Measurements from ENCODE around the gene GON7.
"Not testable (repeated sequence)": the region's sequence is repeated elsewhere in the genome, so short reads cannot be mapped to it uniquely, and the experiment has no call there.

Gene GON7

DNA sequence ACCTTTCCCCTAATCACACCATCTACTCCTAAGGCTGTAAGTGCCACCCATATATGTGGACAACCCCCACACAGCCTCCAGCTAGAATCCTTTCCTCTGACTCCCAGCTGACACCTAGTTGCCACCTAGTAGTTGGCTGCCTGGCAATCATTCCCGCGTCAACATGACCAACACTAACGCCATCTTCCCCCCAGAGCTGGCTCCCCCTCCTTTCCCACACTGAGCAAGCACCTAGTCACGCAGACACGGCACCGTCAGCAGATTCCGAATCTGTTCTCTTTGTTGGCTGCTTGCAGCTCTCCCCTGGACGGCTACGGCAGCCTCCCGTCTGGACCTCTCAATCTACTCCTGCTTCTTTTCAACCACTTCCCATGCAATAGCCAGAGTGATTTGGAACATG lies 27.9 kb upstream of the GON7 start:
- no peak overlapping the region for H3K4me3 ChIP-seq (ENCODE audit: low read length)
- peak; percentile 96 for DNase-seq (ENCODE audit: low read depth)
- TF ChIP-seq, protein P1, sequence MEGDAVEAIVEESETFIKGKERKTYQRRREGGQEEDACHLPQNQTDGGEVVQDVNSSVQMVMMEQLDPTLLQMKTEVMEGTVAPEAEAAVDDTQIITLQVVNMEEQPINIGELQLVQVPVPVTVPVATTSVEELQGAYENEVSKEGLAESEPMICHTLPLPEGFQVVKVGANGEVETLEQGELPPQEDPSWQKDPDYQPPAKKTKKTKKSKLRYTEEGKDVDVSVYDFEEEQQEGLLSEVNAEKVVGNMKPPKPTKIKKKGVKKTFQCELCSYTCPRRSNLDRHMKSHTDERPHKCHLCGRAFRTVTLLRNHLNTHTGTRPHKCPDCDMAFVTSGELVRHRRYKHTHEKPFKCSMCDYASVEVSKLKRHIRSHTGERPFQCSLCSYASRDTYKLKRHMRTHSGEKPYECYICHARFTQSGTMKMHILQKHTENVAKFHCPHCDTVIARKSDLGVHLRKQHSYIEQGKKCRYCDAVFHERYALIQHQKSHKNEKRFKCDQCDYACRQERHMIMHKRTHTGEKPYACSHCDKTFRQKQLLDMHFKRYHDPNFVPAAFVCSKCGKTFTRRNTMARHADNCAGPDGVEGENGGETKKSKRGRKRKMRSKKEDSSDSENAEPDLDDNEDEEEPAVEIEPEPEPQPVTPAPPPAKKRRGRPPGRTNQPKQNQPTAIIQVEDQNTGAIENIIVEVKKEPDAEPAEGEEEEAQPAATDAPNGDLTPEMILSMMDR (IDR thresholded peaks at IDR 0.05; ENCODE audit: insufficient read depth, low read depth, low read length, missing control alignments): no peak

DNA sequence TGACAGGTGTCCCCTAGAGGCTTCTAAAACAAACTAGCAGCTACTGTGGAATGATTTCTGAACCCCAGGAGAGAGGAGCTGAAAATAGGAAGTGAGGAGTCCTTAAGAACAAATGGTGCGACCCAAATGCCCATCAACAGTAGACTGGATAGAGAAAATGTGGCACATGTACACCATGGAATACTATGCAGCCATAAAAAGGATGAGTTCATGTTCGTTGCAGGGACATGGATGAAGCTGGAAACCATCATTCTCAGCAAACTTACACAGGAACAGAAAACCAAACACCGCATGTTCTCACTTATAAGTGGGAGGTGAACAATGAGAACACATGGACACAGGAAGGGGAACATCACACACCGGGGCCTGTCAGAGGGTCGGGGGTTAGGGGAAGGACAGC lies 26.2 kb upstream of the GON7 start:
- not testable (repeated sequence) for DNase-seq (ENCODE audit: low read depth); H3K4me3 ChIP-seq (ENCODE audit: low read length)

DNA sequence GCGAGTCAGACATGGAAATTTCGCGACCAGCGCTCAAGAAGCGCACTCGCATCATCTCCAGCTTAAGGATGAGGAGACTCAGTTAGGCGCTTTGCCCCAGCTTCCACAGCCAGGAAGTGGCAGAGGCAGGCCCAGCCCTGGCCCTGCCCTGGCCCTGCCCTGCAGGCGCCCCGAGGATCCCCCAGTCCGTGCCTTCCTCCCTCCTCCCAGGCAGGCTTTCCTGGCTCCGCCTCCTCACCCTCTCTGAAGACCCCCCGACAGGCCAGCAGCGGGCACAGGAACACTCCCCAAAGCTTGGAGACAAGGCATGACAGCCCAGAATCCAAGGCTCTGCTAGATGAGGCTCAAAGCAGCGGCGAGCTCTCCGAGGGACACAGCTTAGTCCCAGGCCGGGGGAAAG lies 25.3 kb upstream of the GON7 start:
- TF ChIP-seq, protein P1 (IDR thresholded peaks at IDR 0.05; ENCODE audit: insufficient read depth, low read depth, low read length, missing control alignments): no peak
- no peak overlapping the region for H3K4me3 ChIP-seq (ENCODE audit: low read length)
- DNase-seq (ENCODE audit: low read depth): no peak

DNA sequence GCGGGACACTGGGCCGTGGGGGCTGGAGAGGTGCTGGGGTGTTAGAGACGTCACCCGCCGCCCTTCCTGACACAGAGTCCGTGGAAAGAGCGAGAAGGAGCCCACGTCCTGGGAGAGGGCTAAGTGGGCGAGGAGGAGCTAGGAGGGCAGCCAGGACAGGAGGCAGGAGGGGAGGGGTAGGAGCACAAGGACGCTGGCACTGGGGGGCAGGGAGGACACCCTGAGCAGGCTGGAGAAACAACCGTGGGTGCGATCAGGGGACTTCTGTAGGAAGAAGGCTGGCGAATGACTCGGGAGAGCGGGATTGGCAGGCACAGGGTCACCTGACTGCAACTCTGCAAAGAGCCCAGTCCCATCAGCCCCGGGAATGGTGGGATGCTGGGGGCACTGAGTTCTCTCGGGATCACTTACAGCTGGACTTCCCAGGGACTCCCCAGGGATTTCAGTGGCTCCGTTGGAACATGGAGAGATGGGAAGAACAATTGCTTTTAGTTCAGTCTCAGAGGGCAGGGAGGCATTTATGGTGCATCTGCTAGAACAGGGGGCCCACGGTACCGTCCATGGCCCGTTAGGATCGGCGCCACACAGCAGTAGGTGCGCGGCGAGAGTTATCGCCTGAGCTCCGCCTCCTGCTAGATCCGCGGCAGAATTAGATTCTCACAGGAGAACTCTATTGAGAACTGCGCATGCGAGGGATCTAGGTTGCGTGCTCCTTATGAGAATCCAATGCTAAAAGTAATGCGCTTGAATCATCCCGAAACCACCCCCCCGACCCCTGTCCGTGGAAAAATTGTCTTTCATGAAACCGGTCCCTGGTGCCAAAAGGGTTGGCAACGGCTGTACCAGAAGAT lies 24.5 kb upstream of the GON7 start:
- peak overlapping the region; percentile 53 for H3K4me3 ChIP-seq (ENCODE audit: low read length)
- TF ChIP-seq, protein P1 (IDR thresholded peaks at IDR 0.05; ENCODE audit: insufficient read depth, low read depth, low read length, missing control alignments): no peak
- DNase-seq (ENCODE audit: low read depth): peak; percentile 50

DNA sequence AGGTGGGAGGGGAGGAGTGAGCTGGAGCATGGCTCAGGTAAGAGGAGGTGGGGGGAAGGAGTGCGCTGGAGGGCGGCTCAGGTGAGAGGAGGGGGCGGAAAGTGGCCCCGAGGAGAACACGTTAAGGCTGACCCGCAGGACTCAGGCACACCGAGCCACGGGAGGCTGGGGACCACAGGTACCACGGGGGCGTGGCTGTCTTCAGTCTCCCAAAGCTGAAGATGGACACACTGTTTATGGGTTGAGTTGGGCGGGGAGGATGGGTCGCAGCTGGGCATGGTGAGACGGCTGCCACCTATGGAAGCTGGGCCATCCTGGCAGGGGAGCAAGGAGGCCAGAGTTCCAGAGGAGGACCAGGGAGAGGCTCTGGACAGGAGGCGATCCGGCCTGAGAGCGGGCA lies 23.7 kb upstream of the GON7 start:
- H3K4me3 ChIP-seq (ENCODE audit: low read length): no peak overlapping the region
- DNase-seq (ENCODE audit: low read depth): no peak
- TF ChIP-seq, protein P1 (IDR thresholded peaks at IDR 0.05; ENCODE audit: insufficient read depth, low read depth, low read length, missing control alignments): no peak

DNA sequence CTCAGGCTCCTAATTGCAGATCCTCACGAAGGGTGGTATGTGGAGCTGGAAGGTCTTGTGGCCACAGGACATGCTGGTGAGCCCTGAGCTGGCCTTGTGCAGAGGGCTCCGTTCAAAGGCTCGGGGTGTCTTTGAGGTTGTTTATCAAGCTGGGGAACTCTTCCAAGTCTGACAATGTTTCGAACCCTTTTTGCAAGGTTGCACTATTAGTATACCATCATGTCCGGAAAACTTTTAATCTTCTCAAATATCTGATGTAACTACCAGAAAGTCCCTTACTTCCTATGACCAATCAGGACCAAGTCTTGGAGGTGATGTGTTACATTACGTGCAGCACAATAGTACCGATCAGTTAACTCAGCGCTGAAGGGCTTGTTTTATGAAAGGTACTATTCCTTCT lies 21.7 kb upstream of the GON7 start:
- DNase-seq (ENCODE audit: low read depth): no peak

DNA sequence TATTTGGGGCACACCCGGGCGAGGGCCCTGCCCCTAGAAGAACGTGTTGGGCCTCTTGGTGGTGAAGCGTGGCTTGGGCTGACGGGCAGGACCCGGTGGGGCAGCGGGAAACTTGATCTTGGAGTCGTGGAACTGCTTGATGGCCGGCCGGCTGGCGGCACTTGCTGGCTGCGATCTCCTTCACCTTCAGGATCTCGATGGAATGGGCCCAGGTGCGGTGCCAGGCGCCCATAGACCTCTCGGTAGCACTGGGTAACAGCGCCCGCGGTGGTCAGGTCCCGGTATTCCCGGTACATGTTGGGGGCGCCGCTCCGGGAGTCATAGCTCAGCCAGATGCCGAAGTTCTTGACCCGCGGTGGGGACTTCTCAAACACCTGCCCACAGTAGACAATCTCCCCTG lies 16.7 kb upstream of the GON7 start:
- TF ChIP-seq, protein P1 (IDR thresholded peaks at IDR 0.05; ENCODE audit: insufficient read depth, low read depth, low read length, missing control alignments): no peak
- H3K4me3 ChIP-seq (ENCODE audit: low read length): no peak overlapping the region
- DNase-seq (ENCODE audit: low read depth): no peak

More for the DNA sequence above, 21.7 kb upstream of the GON7 start:
- TF ChIP-seq, protein P1 (IDR thresholded peaks at IDR 0.05; ENCODE audit: insufficient read depth, low read depth, low read length, missing control alignments): no peak
- H3K4me3 ChIP-seq (ENCODE audit: low read length): no peak overlapping the region
